Umbilical cord (tissue), 2 donors: Measurements from ENCODE around the gene EMILIN2. TPM values are rescaled to one million over a fixed set of nuclear protein-coding genes. Genes with fewer than 3 reads are reported as not detected.
A peak's percentile ranks its signal among the peaks of the same experiment; 100 is the strongest.
"Not testable (repeated sequence)": the region's sequence is repeated elsewhere in the genome, so short reads cannot be mapped to it uniquely, and the experiment has no call there.

Experiments used
- DNase-seq: peaks from one replicate; pipeline ENCODE4 v3.0.0-alpha.2; 2015; ENCODE audit warnings: low spot score
- total RNA-seq: library from RNA; depleted of rRNA; stranded (reverse); fragments of >200 nt; gene quantifications from one replicate; pipeline ENCODE4 v1.2.3, GENCODE V29; 2014; ENCODE audit warnings: low replicate concordance; ENCODE audit not compliant: insufficient read depth

EMILIN2 gene
- total RNA-seq, 1 donor from 2014 or later: 26.5 TPM

GRCh38 chr18:2914185-2914880, 67.5 kb downstream of the EMILIN2 start:
- DNase-seq: peak; percentile 73

GRCh38 chr18:2914881-2915240, 68.1 kb downstream of the EMILIN2 start:
- no peak for DNase-seq

GRCh38 chr18:2915486-2915885, 68.7 kb downstream of the EMILIN2 start:
- not testable (repeated sequence) for DNase-seq

- DNase-seq: no peak
Observed at GRCh38 chr18:2916184-2916583, 69.4 kb downstream of the EMILIN2 start.

GRCh38 chr18:2917259-2918047, 70.6 kb downstream of the EMILIN2 start:
- no peak for DNase-seq

GRCh38 chr18:2918761-2919550, 72.2 kb downstream of the EMILIN2 start:
- no peak for DNase-seq

- no peak for DNase-seq
Observed at GRCh38 chr18:2919600-2919999, 72.8 kb downstream of the EMILIN2 start.

- DNase-seq: no peak
Observed at GRCh38 chr18:2920027-2920426, 73.2 kb downstream of the EMILIN2 start.

GRCh38 chr18:2920546-2921343, 73.9 kb downstream of the EMILIN2 start:
- no peak for DNase-seq

- no peak for DNase-seq
Observed at GRCh38 chr18:2921778-2922177, 75.0 kb downstream of the EMILIN2 start.

GRCh38 chr18:2923464-2923863, 76.7 kb downstream of the EMILIN2 start:
- DNase-seq: no peak

- no peak for DNase-seq
Observed at GRCh38 chr18:2924920-2925319, 78.1 kb downstream of the EMILIN2 start.

- DNase-seq: no peak
Observed at GRCh38 chr18:2926528-2926927, 79.7 kb downstream of the EMILIN2 start.

GRCh38 chr18:2927745-2928144, 80.9 kb downstream of the EMILIN2 start:
- DNase-seq: no peak

- DNase-seq: peak; percentile 74
Observed at GRCh38 chr18:2932247-2933181, 85.7 kb downstream of the EMILIN2 start.

- no peak for DNase-seq
Observed at GRCh38 chr18:2933995-2934394, 87.2 kb downstream of the EMILIN2 start.

GRCh38 chr18:2935438-2936192, 88.8 kb downstream of the EMILIN2 start:
- no peak for DNase-seq

- no peak for DNase-seq
Observed at GRCh38 chr18:2939317-2939716, 92.5 kb downstream of the EMILIN2 start.

- DNase-seq: peak; percentile 69
Observed at GRCh38 chr18:2948038-2948437, 101.2 kb downstream of the EMILIN2 start.

- DNase-seq: no peak
Observed at GRCh38 chr18:2952605-2953004, 105.8 kb downstream of the EMILIN2 start.
